Activated naive CD8-positive, alpha-beta T cell treated with anti-CD3 and anti-CD28 coated beads for 36 hours (primary cell): ENCODE results near the gene DNM3. TPM values are rescaled to one million over a fixed set of nuclear protein-coding genes. Genes with fewer than 3 reads are reported as not detected.
A peak's percentile ranks its signal among the peaks of the same experiment; 100 is the strongest.
"Not testable (repeated sequence)": the region's sequence is repeated elsewhere in the genome, so short reads cannot be mapped to it uniquely, and the experiment has no call there.

Source experiments
- DNase-seq: peaks from one replicate; pipeline ENCODE4 v3.0.0; 2021
- H3K27ac Mint-ChIP-seq: one replicate; pipeline ENCODE4 v1.8.0; 2022; ENCODE audit warnings: mild to moderate bottlenecking, moderate library complexity, mixed read lengths
- H3K27me3 Mint-ChIP-seq: one replicate; pipeline ENCODE4 v1.8.0; 2022; ENCODE audit warnings: mild to moderate bottlenecking, mixed read lengths
- H3K36me3 Mint-ChIP-seq: one replicate; pipeline ENCODE4 v1.8.0; 2021; ENCODE audit warnings: mild to moderate bottlenecking, mixed read lengths
- H3K4me1 Mint-ChIP-seq: one replicate; pipeline ENCODE4 v1.8.0; 2021; ENCODE audit warnings: mixed read lengths
- H3K4me3 Mint-ChIP-seq: one replicate; pipeline ENCODE4 v1.8.0; 2022; ENCODE audit warnings: mild to moderate bottlenecking, moderate library complexity, mixed read lengths
- H3K9me3 Mint-ChIP-seq: one replicate; pipeline ENCODE4 v1.8.0; 2022; ENCODE audit warnings: mixed read lengths
- total RNA-seq, 2 experiments: library from RNA; stranded (reverse); gene quantifications; one replicate each; pipeline ENCODE4 v1.2.3, GENCODE V29; 2021

Gene DNM3
- total RNA-seq, 2 experiments from 2014 or later, result 0.34 to 0.35 TPM

DNA sequence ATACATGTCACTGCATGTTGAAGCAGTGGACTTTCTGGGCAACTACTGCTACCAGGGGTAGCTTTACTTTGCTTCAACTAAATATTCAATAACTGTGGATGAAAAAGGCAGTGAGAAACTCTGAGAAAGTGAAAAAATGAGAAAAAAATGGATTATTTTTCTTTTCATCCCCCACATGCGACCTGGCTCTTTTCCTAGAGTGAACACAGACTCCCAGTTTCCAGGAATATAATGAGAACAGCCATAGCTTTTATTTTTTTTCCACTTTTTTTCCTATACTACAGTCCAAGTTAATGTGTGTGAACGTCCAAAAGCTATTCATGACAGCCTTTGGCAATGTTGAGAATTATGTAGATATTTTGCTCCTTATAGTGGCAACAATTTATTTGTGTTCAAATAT lies 230.4 kb downstream of the DNM3 start:
- H3K4me1 Mint-ChIP-seq, result no peaks in the 10 kb centered on the region
- peaks cover 4% of the 10 kb centered on the region for H3K9me3 Mint-ChIP-seq
- DNase-seq, result no peak
- no peak overlapping the region for H3K4me3 Mint-ChIP-seq
- H3K27ac Mint-ChIP-seq, result no peak overlapping the region
- no peaks in the 10 kb centered on the region for H3K27me3 Mint-ChIP-seq
- H3K36me3 Mint-ChIP-seq, result peaks cover 4% of the 10 kb centered on the region

GRCh38 chr1:172079859-172080258 lies 238.6 kb downstream of the DNM3 start:
- DNase-seq, H3K4me3 Mint-ChIP-seq, H3K9me3 Mint-ChIP-seq, H3K27ac Mint-ChIP-seq, H3K4me1 Mint-ChIP-seq, H3K27me3 Mint-ChIP-seq, H3K36me3 Mint-ChIP-seq: not testable (repeated sequence)

DNA sequence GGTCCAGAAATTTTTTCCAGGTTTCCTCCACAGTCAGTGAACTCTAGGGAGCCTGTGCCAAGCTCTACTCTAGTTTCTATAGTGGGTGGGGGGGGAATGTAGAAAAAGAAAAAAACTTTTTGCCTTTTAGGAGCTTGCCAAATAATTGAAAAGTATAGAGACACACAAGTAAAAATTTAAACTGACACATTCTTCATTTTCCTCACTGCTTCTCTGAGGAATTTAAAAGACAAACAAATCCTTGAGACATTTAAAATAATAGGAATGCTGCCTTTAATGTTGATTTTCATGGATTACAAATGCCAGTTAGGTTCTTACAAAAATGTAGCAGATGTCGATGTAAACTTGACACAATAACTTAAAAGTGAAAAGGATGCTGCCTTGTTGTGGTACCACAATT lies 241.9 kb downstream of the DNM3 start:
- Mint-ChIP-seq H3K27me3 (no peaks in the 10 kb centered on the region), H3K4me1 (no peaks in the 10 kb centered on the region), H3K9me3 (no peaks in the 10 kb centered on the region), H3K36me3 (peaks cover 5% of the 10 kb centered on the region), H3K4me3 (no peak overlapping the region), H3K27ac (no peak overlapping the region)
- no peak for DNase-seq

DNA sequence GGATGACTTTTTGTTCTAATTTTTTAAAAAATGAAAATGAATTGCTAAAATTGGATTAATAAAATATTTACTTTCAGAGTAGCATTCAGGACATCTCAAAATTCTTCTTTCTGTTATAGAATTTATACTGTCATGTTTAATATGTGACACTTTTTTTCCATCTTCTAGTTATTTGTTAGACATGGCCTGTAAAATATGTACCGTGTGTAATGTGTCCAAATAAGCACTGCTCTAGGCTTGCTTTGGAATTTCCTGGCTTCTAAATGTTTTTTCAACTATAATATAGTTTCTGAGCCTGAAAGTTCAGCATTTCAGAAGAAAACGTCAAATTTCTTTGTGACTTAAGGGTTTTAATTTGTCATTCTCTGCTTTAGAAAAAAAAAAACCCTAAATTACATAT lies 243.6 kb downstream of the DNM3 start:
- H3K4me1 Mint-ChIP-seq, result peaks cover under 1% of the 10 kb centered on the region
- no peak overlapping the region for H3K4me3 Mint-ChIP-seq
- peaks cover 4% of the 10 kb centered on the region for H3K36me3 Mint-ChIP-seq
- H3K9me3 Mint-ChIP-seq, result no peaks in the 10 kb centered on the region
- H3K27me3 Mint-ChIP-seq, result no peaks in the 10 kb centered on the region
- no peak overlapping the region for H3K27ac Mint-ChIP-seq
- DNase-seq, result no peak

DNA sequence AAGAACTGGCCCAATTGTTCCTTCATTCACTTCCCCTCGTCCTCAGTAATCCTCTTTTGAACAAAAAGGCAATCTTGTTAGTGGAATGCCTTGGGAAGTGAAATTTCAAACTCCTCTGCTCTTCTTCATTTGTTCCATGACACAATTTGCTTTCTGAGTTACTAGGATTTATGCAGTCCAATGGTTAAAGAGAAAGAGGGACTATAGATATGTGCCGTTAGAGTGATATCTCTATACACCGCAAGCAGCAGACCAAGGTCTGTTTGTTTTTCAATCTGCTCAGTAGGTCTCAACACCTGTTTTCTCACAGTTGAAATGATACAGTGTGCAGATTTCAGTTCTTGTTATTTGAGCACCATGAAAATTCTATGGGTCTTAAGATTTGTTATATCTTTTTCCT lies 244.0 kb downstream of the DNM3 start:
- Mint-ChIP-seq H3K27ac (no peak overlapping the region), H3K9me3 (no peaks in the 10 kb centered on the region), H3K4me1 (peaks cover 4% of the 10 kb centered on the region), H3K4me3 (no peak overlapping the region), H3K36me3 (peaks cover 4% of the 10 kb centered on the region), H3K27me3 (no peaks in the 10 kb centered on the region)
- DNase-seq, result no peak

- H3K36me3 Mint-ChIP-seq, result peaks cover 4% of the 10 kb centered on the region
- H3K9me3 Mint-ChIP-seq, result no peaks in the 10 kb centered on the region
- H3K4me1 Mint-ChIP-seq, result peaks cover 5% of the 10 kb centered on the region
- H3K27ac Mint-ChIP-seq, result no peak overlapping the region
- no peaks in the 10 kb centered on the region for H3K27me3 Mint-ChIP-seq
- H3K4me3 Mint-ChIP-seq, result no peak overlapping the region
- DNase-seq, result no peak
Observed at GRCh38 chr1:172086137-172086536, 244.8 kb downstream of the DNM3 start.

DNA sequence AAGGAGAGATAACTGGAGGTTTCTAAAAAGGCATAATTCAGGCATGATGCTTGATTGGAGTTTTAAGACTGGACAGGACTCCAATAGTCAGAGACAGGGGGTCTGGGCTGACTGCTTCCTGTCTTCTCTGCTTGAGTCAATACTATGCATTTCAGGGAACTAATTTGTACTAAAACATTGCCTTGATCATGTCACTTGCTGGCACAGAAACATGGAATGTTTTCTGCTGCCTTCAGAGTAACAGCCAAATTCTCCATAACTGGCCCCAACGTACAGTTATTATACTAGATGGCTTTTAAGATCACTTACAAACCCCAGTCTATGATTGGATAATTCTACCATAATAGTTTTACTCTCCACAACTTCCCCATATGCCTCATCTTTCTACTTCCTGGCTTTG lies 247.0 kb downstream of the DNM3 start:
- Mint-ChIP-seq H3K4me3 (no peak overlapping the region), H3K27ac (no peak overlapping the region), H3K27me3 (no peaks in the 10 kb centered on the region), H3K9me3 (no peaks in the 10 kb centered on the region), H3K4me1 (peaks cover 5% of the 10 kb centered on the region), H3K36me3 (no peaks in the 10 kb centered on the region)
- DNase-seq, result no peak

DNA sequence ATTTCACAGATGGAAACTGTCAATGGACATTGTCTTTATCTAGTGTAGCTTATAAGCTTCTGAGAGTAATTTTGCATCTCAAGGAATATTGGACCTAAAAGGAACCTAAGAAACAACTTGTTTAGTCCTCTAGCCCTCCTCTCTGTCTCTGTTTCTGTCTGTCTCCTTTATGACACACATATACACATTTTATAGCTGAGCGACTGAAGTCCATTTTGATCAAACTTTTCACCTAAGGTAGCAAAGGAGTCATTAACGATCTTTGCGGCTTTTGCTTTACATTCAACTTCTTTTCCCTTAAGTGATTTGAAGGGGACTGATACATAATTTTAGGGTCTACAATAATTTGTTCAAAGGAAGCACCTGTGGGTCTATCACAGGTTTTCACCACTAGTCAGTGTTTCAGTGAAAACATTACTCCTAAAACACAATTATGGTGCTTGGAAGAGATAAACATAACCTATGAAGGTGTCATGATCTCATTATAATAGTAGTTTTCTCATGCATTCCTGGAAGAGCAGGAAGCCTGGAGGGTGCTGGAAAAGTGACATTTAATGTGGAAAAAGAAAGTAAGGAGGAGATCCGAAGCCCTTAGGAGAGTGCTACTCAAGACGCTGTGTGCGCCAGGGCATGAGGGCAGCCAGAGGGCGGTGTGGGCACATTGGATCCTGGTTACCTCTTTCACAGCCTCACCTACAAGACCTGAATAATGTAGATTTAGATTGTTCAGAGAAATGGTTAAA lies 248.6 kb downstream of the DNM3 start:
- Mint-ChIP-seq H3K4me1 (peaks cover 5% of the 10 kb centered on the region), H3K4me3 (no peak overlapping the region), H3K27ac (no peak overlapping the region), H3K36me3 (no peaks in the 10 kb centered on the region), H3K9me3 (no peaks in the 10 kb centered on the region), H3K27me3 (no peaks in the 10 kb centered on the region)
- peak; percentile 34 for DNase-seq

GRCh38 chr1:172090511-172090817 lies 249.2 kb downstream of the DNM3 start:
- H3K36me3 Mint-ChIP-seq, result no peaks in the 10 kb centered on the region
- no peak overlapping the region for H3K27ac Mint-ChIP-seq
- no peak for DNase-seq
- H3K4me1 Mint-ChIP-seq, result peaks cover 5% of the 10 kb centered on the region
- H3K9me3 Mint-ChIP-seq, result no peaks in the 10 kb centered on the region
- H3K4me3 Mint-ChIP-seq, result no peak overlapping the region
- H3K27me3 Mint-ChIP-seq, result no peaks in the 10 kb centered on the region

- no peak overlapping the region for H3K4me3 Mint-ChIP-seq
- H3K27me3 Mint-ChIP-seq, result no peaks in the 10 kb centered on the region
- no peaks in the 10 kb centered on the region for H3K9me3 Mint-ChIP-seq
- no peak for DNase-seq
- H3K27ac Mint-ChIP-seq, result no peak overlapping the region
- no peaks in the 10 kb centered on the region for H3K36me3 Mint-ChIP-seq
- no peaks in the 10 kb centered on the region for H3K4me1 Mint-ChIP-seq
Observed at GRCh38 chr1:172095846-172096245, 254.5 kb downstream of the DNM3 start.

DNA sequence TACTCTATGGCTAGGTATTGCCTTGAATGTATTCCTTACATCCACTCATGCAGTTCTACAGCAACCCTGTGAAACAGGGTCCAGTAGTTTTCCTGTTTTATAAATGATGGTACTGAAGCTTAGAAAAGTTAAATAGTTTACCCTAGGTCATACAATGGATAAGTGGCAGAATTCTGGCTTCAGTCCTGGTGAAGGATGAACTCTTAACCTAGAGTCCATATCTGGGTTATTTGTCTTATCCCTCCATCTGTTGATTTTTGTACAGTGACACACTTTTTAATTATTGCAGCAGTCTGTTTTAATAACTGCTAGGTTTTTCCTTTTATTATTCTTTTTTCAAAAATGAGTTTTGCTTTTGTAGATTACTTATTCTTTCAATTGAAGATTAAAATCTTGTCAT lies 263.9 kb downstream of the DNM3 start:
- no peak overlapping the region for H3K27ac Mint-ChIP-seq
- H3K9me3 Mint-ChIP-seq, result no peaks in the 10 kb centered on the region
- no peaks in the 10 kb centered on the region for H3K4me1 Mint-ChIP-seq
- peaks cover 7% of the 10 kb centered on the region for H3K27me3 Mint-ChIP-seq
- H3K4me3 Mint-ChIP-seq, result no peak overlapping the region
- DNase-seq, result no peak
- no peaks in the 10 kb centered on the region for H3K36me3 Mint-ChIP-seq

GRCh38 chr1:172107316-172107975 lies 266.1 kb downstream of the DNM3 start:
- Mint-ChIP-seq H3K4me1 (no peaks in the 10 kb centered on the region), H3K36me3 (no peaks in the 10 kb centered on the region), H3K27me3 (peaks cover 7% of the 10 kb centered on the region), H3K4me3 (no peak overlapping the region), H3K27ac (no peak overlapping the region), H3K9me3 (no peaks in the 10 kb centered on the region)
- DNase-seq, result no peak

- no peak for DNase-seq
- H3K9me3 Mint-ChIP-seq, result no peaks in the 10 kb centered on the region
- H3K36me3 Mint-ChIP-seq, result no peaks in the 10 kb centered on the region
- peaks cover 7% of the 10 kb centered on the region for H3K27me3 Mint-ChIP-seq
- no peak overlapping the region for H3K27ac Mint-ChIP-seq
- H3K4me1 Mint-ChIP-seq, result no peaks in the 10 kb centered on the region
- H3K4me3 Mint-ChIP-seq, result no peak overlapping the region
Observed at GRCh38 chr1:172108161-172108893, 267.0 kb downstream of the DNM3 start.

DNA sequence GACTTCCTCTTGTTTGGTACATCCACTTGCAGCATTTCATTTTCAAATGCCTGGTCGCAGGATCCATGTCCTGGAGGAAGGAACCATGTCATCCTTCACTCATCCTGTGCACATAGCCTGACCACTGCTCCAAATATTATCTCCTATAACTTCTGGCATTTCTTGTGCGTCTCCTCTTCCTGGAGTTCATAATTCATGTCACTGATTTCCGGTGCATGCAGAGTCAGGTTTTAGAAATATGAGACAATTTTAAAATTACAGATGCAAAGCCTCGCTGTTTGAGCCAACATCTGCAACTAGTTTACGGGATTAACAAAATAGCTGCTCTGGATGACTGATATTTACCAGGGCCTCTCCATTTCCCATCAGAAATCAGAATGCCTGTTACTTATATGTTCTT lies 268.1 kb downstream of the DNM3 start:
- Mint-ChIP-seq H3K36me3 (no peaks in the 10 kb centered on the region), H3K4me3 (no peak overlapping the region)
- no peak for DNase-seq

DNA sequence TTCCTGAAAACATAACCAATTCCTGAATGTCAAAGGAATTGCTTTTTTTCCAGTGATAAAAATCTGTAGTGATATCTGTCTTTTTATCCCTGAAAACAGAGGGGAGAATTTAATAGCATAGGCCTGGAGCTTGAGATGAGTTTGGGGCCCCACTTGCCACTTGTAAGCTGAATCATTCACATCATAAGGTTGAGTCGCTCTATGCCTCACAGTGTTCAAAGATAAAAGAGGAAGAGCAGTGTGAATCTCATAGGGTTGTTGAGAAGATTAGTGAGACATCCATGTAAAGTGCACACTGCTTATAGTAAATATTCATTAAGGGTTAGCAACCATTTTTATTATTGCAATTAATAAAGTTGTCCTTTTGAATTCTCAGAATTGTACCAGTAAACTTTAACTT lies 271.3 kb downstream of the DNM3 start:
- DNase-seq, result no peak
- H3K4me1 Mint-ChIP-seq, result peaks cover 4% of the 10 kb centered on the region
- H3K36me3 Mint-ChIP-seq, result peaks cover under 1% of the 10 kb centered on the region
- H3K27me3 Mint-ChIP-seq, result peaks cover 3% of the 10 kb centered on the region
- H3K27ac Mint-ChIP-seq, result no peak overlapping the region
- H3K9me3 Mint-ChIP-seq, result no peaks in the 10 kb centered on the region
- H3K4me3 Mint-ChIP-seq, result no peak overlapping the region

More for the DNA sequence above, 268.1 kb downstream of the DNM3 start:
- Mint-ChIP-seq H3K27ac (no peak overlapping the region), H3K4me1 (no peaks in the 10 kb centered on the region), H3K27me3 (peaks cover 7% of the 10 kb centered on the region), H3K9me3 (no peaks in the 10 kb centered on the region)

- peak; percentile 6 for DNase-seq
- Mint-ChIP-seq H3K9me3 (peaks cover 5% of the 10 kb centered on the region), H3K4me1 (peaks cover 19% of the 10 kb centered on the region), H3K27ac (no peak overlapping the region), H3K36me3 (peaks cover 5% of the 10 kb centered on the region), H3K27me3 (no peaks in the 10 kb centered on the region), H3K4me3 (no peak overlapping the region)
Observed at GRCh38 chr1:172117800-172118199, 276.5 kb downstream of the DNM3 start.
